PC-9 (cell line): Measurements from ENCODE around the gene SMIM30. TPM values are rescaled to one million over a fixed set of nuclear protein-coding genes. Genes with fewer than 3 reads are reported as not detected.

ENCODE experiments used
- BruUV-seq: library from RNA; stranded (reverse); fragments of 400-500 nt; replicated peaks from 2 replicates; lab custom pipeline; 2021; lab: Mats Ljungman, UMichigan
- CTCF ChIA-PET: fragments of 300-600 bp; sonication (Branson Sonifier 250); formaldehyde crosslinking; loops from one replicate; lab custom pipeline; 2022; ENCODE audit warnings: antibody characterized with exemption; lab: Charles Lee
- POLR2A ChIA-PET: fragments of 300-600 bp; sonication (Branson Sonifier 250); formaldehyde crosslinking; loops from one replicate; lab custom pipeline; 2022; ENCODE audit warnings: antibody characterized with exemption; ENCODE audit not compliant: unreplicated experiment; lab: Charles Lee
- DNase-seq, 2 experiments: peaks; one replicate each; pipeline versions ENCODE4 v3.0.0 to v3.0.0-alpha.2; 2015 to 2022; ENCODE audit warnings: mixed read lengths in 1 of 2
- H2AFZ ChIP-seq: fragments of 200-600 bp; sonication (generic); 2 replicates; pipeline ENCODE4 v1.8.1; 2017; ENCODE audit warnings: antibody characterized with exemption
- H3F3A ChIP-seq: fragments of 200-600 bp; sonication (generic); 2 replicates; pipeline ENCODE4 v1.8.1; 2017; ENCODE audit warnings: antibody characterized with exemption, mild to moderate bottlenecking, low read depth; ENCODE audit not compliant: insufficient read depth
- H3K27ac ChIP-seq: fragments of 200-600 bp; sonication (generic); 2 replicates; pipeline ENCODE4 v1.6.1; 2016; ENCODE audit warnings: mixed run types
- H3K27me3 ChIP-seq: fragments of 200-600 bp; sonication (generic); 2 replicates; pipeline ENCODE4 v1.6.1; 2016; ENCODE audit warnings: low read depth, mixed run types; ENCODE audit not compliant: insufficient read depth
- H3K36me3 ChIP-seq: fragments of 200-600 bp; sonication (generic); 2 replicates; pipeline ENCODE4 v1.6.1; 2016; ENCODE audit warnings: low read depth, mixed run types
- H3K4me1 ChIP-seq: fragments of 200-600 bp; sonication (generic); replicated peaks from 2 replicates; pipeline ENCODE4 v1.6.1; 2016; ENCODE audit warnings: mixed run types; ENCODE audit not compliant: insufficient read depth
- H3K4me2 ChIP-seq: fragments of 200-600 bp; sonication (generic); 2 replicates; pipeline ENCODE4 v1.6.1; 2017; ENCODE audit warnings: mixed run types
- H3K4me3 ChIP-seq: fragments of 200-600 bp; sonication (generic); 2 replicates; pipeline ENCODE4 v1.6.1; 2016; ENCODE audit warnings: mixed run types
- H3K79me2 ChIP-seq: fragments of 200-600 bp; sonication (generic); 2 replicates; pipeline ENCODE4 v1.6.1; 2017; ENCODE audit warnings: low read depth, mixed run types
- H3K9me2 ChIP-seq: fragments of 200-600 bp; sonication (generic); 2 replicates; pipeline ENCODE4 v1.8.1; 2017; ENCODE audit warnings: mild to moderate bottlenecking; ENCODE audit not compliant: insufficient read depth
- H3K9me3 ChIP-seq: fragments of 200-600 bp; sonication (generic); 2 replicates; pipeline ENCODE4 v1.8.1; 2016; ENCODE audit warnings: low read depth; ENCODE audit not compliant: insufficient read depth
- H4K20me1 ChIP-seq: fragments of 200-600 bp; sonication (generic); 2 replicates; pipeline ENCODE4 v1.8.1; 2017; ENCODE audit not compliant: insufficient read depth
- CTCF ChIP-seq: fragments of 200-600 bp; sonication (generic); conservative IDR thresholded peaks from 2 replicates; pipeline ENCODE4 v1.6.1; 2017; ENCODE audit warnings: mixed run types, antibody characterized with exemption, mild to moderate bottlenecking, moderate library complexity
- EZH2 ChIP-seq: fragments of 200-600 bp; sonication (generic); IDR thresholded peaks from 2 replicates; pipeline ENCODE4 v1.8.0; 2017; ENCODE audit warnings: antibody characterized with exemption, low read depth
- intact Hi-C: fragments of 100-400 bp; cut with micrococcal nuclease; formaldehyde crosslinking; loops from one replicate; pipeline ENCODE4 v1.10.0; 2022; ENCODE audit not compliant: unreplicated experiment
- total RNA-seq: library from RNA; stranded (reverse); gene quantifications from 2 replicates; pipeline ENCODE4 v1.2.3, GENCODE V29; 2021

The SMIM30 gene
- total RNA-seq, 1 experiment from 2014 or later = 46.8 TPM

DNA sequence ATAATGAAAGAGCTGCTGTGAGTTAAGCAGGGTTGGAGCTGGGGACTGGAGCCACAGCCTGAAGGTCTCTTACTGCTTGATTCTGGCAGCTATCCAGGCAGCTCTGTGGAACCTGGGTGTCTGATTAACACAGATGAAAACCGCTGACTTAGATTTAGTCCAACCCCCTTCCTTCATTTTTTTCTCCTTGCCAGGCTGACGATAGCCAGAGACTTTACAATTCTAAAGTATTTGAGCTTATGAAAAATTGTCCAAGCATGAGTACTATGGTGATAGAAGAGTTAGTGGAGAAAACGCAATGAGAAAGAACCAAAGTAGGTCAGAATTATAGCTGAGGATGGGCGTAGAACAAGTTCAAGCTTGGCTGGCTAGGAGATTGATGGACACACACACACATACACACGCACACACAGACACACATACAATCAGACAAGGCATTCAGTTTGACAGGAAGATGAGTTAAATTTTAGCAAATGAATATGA is 18.2 kb downstream of the SMIM30 start:
- Histone ChIP-seq H4K20me1 (no peaks in the 10 kb centered on the region), H3K79me2 (no peaks in the 10 kb centered on the region), H2AFZ (no peak overlapping the region), H3K27me3 (no peaks in the 10 kb centered on the region), H3K27ac (no peak overlapping the region), H3K4me2 (no peak overlapping the region), H3K4me1 (0 out of 2 replicates have a peak, but pooled peaks cover 9% of the 10 kb centered on the region), H3K4me3 (no peak overlapping the region), H3K9me2 (no peaks in the 10 kb centered on the region; the same call in 1 of the 2 replicates), H3F3A (no peaks in the 10 kb centered on the region), H3K36me3 (no peaks in the 10 kb centered on the region), H3K9me3 (no peaks in the 10 kb centered on the region)
- TF ChIP-seq EZH2 (no peak), CTCF (no peak)
- intact Hi-C loops = no loop called here
- ChIA-PET CTCF (no interaction called here), POLR2A (interaction anchor here (0.7 kb wide), 1 partner anchor 9 kb away, joined by 4 read pairs; no protein-coding TSS in a partner anchor)
- BruUV-seq = no TSS peak
- no peak for DNase-seq

- Histone ChIP-seq H3K9me2 (no peaks in the 10 kb centered on the region; the same call in 1 of the 2 replicates), H2AFZ (no peak overlapping the region), H3K36me3 (no peaks in the 10 kb centered on the region), H3K27ac (no peak overlapping the region), H3K4me1 (0 out of 2 replicates have a peak, but pooled peaks cover 9% of the 10 kb centered on the region), H3K9me3 (no peaks in the 10 kb centered on the region), H3K4me2 (peak overlapping the region; percentile 31; the same call in 1 of the 2 replicates), H3K4me3 (no peak overlapping the region), H3K79me2 (no peaks in the 10 kb centered on the region), H3F3A (no peaks in the 10 kb centered on the region), H4K20me1 (no peaks in the 10 kb centered on the region), H3K27me3 (0 out of 2 replicates have a peak, but pooled peaks cover 4% of the 10 kb centered on the region)
- peak; percentile 38 to 74 for DNase-seq
- BruUV-seq = no TSS peak
- CTCF ChIA-PET = interaction anchor here (0.5 to 0.6 kb wide), 2 partner anchors 305 to 619 kb away, joined by 3 to 4 read pairs; no protein-coding TSS in a partner anchor
- intact Hi-C loops = no loop called here
- TF ChIP-seq CTCF = no peak
- TF ChIP-seq EZH2 = no peak
- POLR2A ChIA-PET = no interaction called here
Observed at GRCh38 chr7:113099284-113099919, 19.0 kb downstream of the SMIM30 start.

DNA sequence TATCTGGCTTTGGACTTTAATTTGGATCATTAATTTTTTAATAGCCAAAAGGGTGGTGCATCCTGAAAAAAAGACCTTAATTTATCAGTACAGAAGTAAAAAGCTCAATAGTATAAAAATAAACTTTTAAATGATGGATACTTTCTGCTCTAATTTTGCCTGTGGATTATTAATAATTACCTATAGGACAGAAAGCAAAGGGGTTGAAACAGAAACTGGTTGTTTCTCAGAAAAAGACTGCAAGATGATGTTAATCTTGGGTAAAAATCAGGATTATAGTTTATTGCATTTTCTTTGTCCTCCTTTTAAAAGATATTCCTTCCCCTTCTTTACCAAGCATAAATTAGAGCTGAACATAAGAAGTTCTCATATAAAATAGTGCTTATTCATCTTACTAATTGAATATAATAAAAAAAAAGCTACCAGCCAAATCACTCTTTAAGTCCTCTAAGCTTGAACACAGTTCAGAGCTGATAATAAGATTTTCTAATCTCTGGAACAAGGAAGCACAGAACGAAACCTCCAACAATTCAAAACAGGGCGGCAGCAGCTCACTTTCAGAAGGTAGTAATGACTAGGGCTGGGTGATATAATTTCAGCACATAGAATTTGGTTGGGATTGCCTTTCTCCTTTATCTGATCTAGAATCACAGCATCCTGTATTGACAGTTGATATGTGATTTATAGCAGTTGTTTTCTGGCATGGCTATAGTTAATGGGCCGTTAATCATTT is 23.7 kb downstream of the SMIM30 start:
- H2AFZ ChIP-seq = no peak overlapping the region; the same call in 1 of the 2 replicates
- H3K4me1 ChIP-seq = 0 out of 2 replicates have a peak, but pooled peaks cover 7% of the 10 kb centered on the region
- no TSS peak for BruUV-seq
- no peaks in the 10 kb centered on the region for H3K9me3 ChIP-seq
- TF ChIP-seq CTCF (no peak), EZH2 (no peak)
- no peak overlapping the region for H3K4me3 ChIP-seq
- ChIA-PET CTCF (no interaction called here), POLR2A (interaction anchor here (0.5 to 0.6 kb wide), 2 partner anchors 875 to 1532 kb away, joined by 4 read pairs; partner anchors contain the start of gene IMMP2L)
- H3F3A ChIP-seq = no peaks in the 10 kb centered on the region
- no peak overlapping the region for H3K4me2 ChIP-seq
- H3K36me3 ChIP-seq = no peaks in the 10 kb centered on the region
- no peak for DNase-seq
- intact Hi-C loops = no loop called here
- 0 out of 2 replicates have a peak, but pooled peaks cover 4% of the 10 kb centered on the region for H3K27me3 ChIP-seq
- no peaks in the 10 kb centered on the region for H4K20me1 ChIP-seq
- no peaks in the 10 kb centered on the region; the same call in 1 of the 2 replicates for H3K9me2 ChIP-seq
- H3K79me2 ChIP-seq = no peaks in the 10 kb centered on the region
- H3K27ac ChIP-seq = no peak overlapping the region
